Measurements from ENCODE around the gene RAB43.
"Not testable (repeated sequence)": the region's sequence is repeated elsewhere in the genome, so short reads cannot be mapped to it uniquely, and the experiment has no call there.

Gene RAB43

DNA sequence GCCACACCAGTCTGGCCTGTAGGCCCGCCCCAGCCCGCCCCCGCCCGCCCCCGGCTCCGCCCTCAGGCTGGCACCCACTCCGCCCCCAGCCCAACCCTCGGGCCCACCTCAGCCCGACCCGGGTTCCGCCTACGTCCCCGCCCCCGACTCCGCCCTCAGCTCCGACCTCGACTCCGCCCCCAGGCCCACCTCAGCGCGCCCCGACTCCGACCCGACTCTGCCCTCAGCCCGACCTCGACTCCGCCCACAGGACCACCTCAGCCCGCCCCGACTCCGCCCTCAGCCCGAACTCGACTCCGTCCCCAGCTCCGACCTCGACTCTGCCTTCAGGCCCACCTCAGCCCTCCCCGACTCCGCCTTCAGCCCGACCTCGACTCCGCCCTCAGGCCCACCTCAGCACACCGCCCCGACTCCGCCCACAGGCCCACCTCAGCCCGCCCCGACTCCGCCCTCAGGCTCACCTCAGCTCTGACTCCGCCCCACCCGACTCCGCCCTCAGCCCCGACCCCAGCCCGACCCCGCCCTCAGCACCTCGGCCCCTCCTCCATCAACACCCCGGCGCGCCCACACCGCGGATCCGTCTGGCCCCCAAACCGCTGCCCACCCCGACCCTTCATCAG is at the start of gene RAB43:
Gene RAB43, minus strand, starts transcription at position 13 of the 620 bp plus-strand sequence. CDS start 315 bp downstream, outside the sequence.
- peak; percentile 88 for DNase-seq

- no peak for DNase-seq
These were observed 45.2 kb upstream of the RAB43 start for GRCh38 chr3:129166579-129167332.

- not testable (repeated sequence) for DNase-seq
These were observed 44.0 kb upstream of the RAB43 start for GRCh38 chr3:129165594-129165993.

DNA sequence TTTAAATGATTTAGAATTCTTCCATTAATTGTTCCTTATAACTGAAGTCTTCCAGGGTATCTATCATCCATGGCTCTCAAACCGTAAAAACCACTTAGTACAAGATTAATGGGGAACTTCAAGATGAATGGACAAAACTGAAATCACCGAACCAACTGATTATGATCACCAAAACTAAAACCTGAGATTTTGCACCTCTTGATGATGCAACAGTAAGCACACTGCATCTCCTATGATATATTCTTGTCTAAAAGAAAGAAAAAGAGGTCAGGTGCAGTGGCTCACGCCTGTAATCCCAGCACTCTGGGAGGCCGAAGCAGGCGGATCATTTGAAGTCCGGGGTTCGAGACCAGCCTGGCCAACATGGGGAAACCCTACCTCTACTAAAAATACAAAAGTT is 42.9 kb upstream of the RAB43 start:
- DNase-seq: no peak

DNA sequence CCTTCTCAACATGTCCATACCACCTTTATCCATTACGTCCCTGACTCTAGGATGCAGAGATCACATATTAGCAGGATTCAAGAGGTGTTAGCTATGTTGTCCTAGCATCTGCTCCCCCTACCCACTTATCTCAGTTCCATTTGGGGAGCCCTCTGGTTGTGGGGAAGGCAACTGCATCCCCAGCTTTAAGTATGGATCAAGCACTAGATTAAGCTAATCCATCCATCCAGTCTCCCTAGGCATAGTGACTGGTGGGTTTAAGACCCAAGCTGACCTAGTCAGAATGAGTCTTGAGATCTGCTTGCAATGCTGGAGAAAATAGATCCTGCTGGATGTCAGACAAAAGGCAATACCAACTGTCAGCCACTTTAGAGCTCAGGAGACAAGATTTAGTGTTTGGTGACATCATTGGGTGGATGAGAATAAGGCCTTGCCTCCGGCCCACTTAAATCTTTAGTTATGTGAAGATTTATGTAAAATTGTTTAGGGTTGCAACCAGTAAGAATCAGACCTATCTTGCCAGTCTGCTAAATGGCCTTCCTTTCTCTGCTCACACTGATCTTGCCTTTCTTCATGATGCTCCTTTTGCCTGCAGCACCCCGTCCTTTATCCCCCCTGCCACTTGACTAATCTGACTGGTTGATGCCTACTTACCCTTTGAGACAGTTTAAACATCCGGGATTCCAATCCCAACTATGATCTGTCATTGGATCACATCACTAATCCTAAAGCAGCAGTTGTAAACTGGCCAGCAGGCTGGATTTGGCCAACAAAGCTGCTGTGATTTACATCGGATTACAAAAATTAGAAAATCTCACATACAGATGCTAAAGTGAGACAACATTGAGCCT is 41.4 kb upstream of the RAB43 start:
- no peak for DNase-seq

- no peak for DNase-seq
These were observed 40.3 kb upstream of the RAB43 start for GRCh38 chr3:129161860-129162271.

- DNase-seq: peak; percentile 99
These were observed 39.6 kb upstream of the RAB43 start, which contains the start of gene ISY1 for GRCh38 chr3:129160891-129161859. Gene ISY1 (minus strand): TSS chr3:129161063. CDS start chr3:129160975, 88 bp downstream.

DNA sequence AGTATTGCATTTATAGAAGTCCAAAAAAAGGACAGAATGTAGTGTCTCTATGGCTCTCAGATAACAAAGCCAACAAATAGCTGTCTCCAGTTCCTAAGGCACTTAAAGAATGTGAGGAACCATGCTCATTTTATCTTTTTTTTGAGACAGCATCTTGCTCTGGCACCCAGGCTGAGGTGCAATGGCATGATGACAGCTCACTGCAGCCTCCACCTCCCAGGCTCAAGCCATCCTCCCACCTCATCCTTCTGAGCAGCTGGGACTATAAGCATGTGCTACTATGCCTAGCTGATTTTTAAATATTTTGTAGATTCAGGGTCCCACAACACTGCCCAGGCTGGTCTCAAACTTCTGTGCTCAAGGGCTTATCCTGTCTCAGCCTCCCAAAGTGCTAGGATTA is 23.2 kb upstream of the RAB43 start:
- no peak for DNase-seq

DNA sequence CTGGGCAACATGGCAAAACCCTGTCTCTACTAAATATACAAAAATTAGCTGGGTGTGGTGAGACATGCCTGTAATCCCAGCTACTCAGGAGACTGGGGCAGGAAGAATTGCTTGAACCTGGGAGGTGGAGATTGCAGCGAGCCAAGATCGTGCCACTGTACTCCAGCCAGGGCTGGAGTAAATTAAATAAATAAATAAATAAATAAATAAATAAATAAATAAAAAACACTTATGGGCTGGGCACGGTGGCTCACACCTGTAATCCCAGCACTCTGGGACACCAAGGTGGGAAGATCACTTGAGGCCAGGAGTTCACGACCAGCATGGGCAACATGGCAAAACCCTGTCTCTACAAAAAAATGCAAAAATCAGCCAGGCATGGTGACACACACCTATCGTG is 19.4 kb upstream of the RAB43 start:
- not testable (repeated sequence) for DNase-seq

GRCh38 chr3:129139911-129140310 is 18.3 kb upstream of the RAB43 start:
- DNase-seq: no peak

DNA sequence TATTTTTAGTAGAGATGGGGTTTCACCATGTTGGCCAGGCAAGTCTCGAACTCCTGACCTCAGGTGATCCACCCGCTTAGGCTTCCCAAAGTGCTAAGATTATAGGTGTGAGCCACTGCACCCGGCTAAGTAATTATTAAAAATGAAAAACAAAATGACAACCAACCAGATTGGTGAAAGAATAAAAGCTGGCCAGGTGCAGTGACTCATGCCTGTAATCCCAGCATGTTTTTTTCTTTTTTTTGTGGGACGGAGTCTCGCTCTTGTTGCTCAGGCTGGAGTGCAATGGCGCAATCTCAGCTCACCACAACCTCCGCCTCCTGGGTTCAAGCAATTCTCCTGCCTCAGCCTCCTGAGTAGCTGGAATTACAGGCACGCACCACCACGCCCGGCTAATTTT is 14.7 kb upstream of the RAB43 start:
- DNase-seq: not testable (repeated sequence)

DNA sequence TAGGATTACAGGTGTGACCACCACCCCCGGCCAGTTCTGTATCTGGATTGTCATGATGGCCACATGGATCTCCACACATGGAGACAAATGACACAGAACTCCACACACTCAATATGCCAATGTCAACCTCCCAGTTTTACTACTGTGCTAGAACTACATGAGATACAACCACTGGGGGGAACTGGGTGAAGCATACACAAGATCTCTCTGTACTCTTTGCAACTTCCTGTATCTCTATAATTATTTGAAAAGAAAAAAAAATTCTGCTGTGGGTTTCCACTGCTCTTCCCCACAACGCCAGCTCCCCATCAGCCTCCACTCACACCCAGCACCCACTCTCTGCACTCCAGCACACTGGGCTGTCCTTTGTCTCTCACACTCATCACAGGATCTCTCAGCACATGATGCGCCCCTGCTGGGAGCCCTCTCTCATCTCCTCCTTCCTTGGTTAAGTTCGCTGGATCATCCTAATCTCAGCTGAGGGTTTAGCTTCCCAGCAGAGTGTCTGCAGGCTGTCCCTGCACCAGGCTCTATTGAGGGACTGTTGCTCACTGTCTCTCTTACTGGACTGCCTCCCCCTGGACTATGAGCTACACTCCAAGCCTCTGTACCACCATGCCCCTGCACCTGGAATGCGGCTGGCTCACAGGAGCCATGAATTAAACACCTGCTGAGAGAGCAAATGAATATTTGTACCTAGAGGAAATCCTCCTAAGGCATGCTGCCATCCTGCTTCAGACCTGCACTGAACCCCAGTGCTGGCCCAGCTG is 10.7 kb upstream of the RAB43 start:
- no peak for DNase-seq

DNA sequence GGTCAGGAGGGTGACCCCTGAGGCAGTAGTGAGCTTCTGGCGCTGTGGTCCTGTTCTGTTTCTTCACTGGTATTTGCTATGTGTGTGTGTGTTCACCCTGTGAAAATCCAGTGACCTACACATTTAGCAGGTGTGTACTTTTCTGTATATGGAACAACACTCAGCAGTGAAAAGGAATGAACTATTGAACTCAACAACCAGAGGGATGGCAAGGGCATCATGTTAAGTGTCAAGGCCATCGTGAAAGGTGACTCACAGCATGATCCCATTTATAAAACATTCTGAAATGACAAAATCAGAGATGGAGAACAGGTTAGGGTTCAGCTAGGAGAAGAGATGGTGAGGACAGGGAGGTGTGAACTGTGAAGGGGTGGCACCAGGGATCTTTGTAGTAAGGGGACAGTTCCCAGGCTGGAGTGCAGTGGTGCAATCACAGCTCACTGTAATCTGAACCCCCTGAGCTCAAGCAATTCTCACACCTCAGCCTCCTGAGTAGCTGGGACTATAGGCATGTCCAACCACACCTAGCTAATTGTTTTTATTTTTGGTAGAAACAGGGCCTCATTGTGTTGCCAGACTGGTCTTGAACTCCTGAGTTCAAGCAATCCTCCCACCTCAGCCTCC is 10.0 kb upstream of the RAB43 start:
- DNase-seq: no peak

DNA sequence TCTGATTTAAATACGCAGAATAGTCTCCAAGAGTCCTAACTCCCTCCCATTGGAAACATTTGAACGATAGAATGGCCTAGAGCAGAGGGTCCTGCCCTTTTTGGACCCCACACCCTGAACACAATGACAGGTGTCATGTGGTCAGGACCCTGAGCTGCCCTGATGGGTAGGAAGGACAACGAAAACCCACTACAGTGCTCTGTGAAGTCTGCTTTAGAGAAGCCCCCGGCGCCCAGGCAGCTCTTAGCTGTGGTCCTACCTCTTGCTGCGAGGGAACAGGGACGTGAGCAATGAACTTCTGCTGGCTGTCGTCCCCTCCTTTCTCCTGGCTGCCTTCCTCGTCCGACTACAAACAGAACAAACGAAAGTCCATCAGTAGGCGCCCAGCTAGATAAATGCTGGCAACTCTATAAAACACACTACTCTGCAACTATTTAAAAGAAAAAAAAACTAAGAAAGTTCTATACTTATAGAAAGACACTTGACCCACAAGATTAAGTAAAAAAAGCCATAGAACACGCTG is 8.7 kb upstream of the RAB43 start:
- no peak for DNase-seq

- no peak for DNase-seq
These were observed 7.0 kb upstream of the RAB43 start for GRCh38 chr3:129128357-129129155.

DNA sequence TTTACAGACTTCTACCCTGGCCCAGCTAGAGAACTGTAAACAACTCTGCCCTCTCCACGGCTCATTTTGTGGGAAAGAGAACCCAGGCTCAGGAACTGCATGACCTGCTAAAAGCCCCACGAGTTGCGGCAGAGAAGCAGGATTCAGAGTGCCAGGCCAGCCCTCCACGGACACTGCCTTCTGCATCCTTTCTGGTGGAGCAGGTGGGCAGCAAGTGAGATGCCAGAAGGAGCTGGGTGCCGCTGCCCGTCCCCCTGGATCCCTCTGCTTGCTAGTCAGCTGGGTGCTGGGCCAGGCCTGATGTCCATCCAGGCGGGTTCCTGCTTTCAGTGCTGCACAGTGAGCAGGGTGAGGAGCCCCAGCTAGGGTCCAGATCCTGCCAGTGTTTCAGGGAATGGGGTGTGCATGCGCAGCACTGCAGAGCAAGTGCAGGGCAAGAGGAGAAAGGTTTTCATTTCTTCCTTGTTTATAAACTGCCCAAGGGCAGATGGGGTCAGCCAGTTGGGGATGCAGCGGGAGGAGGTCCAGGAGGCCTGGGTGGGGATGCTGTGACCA is 5.2 kb upstream of the RAB43 start:
- DNase-seq: no peak

GRCh38 chr3:129123314-129124060 is 1.9 kb upstream of the RAB43 start:
- DNase-seq: peak; percentile 16

DNA sequence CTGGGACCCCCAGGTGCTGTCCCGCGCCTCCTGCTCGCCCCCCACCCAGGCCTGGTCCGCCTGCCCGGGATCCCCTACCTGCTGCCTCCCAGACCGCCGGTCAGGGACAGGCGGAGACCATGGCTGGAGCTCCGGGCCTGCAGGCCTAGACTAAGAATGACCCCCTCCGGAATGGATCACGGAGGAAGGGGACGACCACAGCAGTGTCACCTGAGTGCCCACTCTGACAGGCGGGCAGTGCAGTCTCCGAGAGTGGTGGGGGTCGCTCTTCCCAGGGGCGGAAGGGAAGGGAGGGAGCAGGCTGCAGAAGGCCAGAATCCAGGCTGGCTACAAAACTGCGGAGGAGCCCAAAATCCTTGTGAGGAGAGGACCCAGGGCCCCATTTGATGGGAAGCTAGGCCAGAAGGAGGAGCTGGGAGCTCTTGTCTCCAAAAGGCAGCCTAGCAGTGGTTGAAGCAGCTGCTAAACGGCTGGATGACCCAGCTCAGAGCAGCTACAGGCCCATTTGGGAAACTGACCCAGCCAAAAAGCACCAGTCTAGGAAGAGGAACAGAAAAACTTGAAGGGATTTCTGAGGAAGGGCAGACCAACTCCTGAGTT is 908 bp upstream of the RAB43 start:
- peak; percentile 44 for DNase-seq

Data from retina (tissue), 1 donor.